ENCODE data around the gene C1orf174.

GRCh38 chr1:3852711-3853485 is 47.2 kb downstream of the C1orf174 start:
- TF ChIP-seq, protein P1, sequence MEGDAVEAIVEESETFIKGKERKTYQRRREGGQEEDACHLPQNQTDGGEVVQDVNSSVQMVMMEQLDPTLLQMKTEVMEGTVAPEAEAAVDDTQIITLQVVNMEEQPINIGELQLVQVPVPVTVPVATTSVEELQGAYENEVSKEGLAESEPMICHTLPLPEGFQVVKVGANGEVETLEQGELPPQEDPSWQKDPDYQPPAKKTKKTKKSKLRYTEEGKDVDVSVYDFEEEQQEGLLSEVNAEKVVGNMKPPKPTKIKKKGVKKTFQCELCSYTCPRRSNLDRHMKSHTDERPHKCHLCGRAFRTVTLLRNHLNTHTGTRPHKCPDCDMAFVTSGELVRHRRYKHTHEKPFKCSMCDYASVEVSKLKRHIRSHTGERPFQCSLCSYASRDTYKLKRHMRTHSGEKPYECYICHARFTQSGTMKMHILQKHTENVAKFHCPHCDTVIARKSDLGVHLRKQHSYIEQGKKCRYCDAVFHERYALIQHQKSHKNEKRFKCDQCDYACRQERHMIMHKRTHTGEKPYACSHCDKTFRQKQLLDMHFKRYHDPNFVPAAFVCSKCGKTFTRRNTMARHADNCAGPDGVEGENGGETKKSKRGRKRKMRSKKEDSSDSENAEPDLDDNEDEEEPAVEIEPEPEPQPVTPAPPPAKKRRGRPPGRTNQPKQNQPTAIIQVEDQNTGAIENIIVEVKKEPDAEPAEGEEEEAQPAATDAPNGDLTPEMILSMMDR (IDR thresholded peaks at IDR 0.05): no peak
- TF ChIP-seq POLR2A (IDR thresholded peaks at IDR 0.05): no peak
